GM12878 (cell line): ENCODE data around the gene SYNGR3.

Experiments used
- BACH1 ChIP-seq: fragments of 450-650 bp; IDR thresholded peaks from 2 replicates; pipeline ENCODE4 v1.6.1; 2017; ENCODE audit warnings: mild to moderate bottlenecking, borderline replicate concordance
- CBX5 ChIP-seq: sonication (generic); IDR thresholded peaks from 2 replicates; pipeline ENCODE4 v1.6.1; 2016; ENCODE audit warnings: low read depth, moderate library complexity, mild to moderate bottlenecking, inconsistent platforms
- CTCF ChIP-seq, 3 experiments: IDR thresholded peaks in 2 of 3; conservative IDR thresholded peaks in 1 of 3; 2 replicates each; pipeline ENCODE4 v1.5.1; 2011; ENCODE audit warnings: low read depth in 3 of 3, low read length in 3 of 3, mild to moderate bottlenecking in 3 of 3, control low read depth in 2 of 3, moderate library complexity in 2 of 3, inconsistent platforms in 1 of 3, mixed read lengths in 1 of 3; ENCODE audit not compliant: control insufficient read depth in 2 of 3, insufficient read depth in 1 of 3; ENCODE audit errors: extremely low read depth in 1 of 3
- GATAD2B ChIP-seq: fragments of 450-650 bp; conservative IDR thresholded peaks from 2 replicates; pipeline ENCODE4 v1.6.1; 2017; ENCODE audit warnings: low read depth, mild to moderate bottlenecking, moderate library complexity
- HCFC1 ChIP-seq: fragments of 150-350 bp; IDR thresholded peaks from 2 replicates; pipeline ENCODE4 v1.6.1; 2014; ENCODE audit warnings: low read length
- KDM1A ChIP-seq: fragments of 200-600 bp; sonication (generic); IDR thresholded peaks from 2 replicates; pipeline ENCODE4 v1.6.1; 2016; ENCODE audit warnings: borderline replicate concordance
- MYC ChIP-seq: IDR thresholded peaks from 2 replicates; pipeline ENCODE4 v1.6.1; 2011; ENCODE audit warnings: mild to moderate bottlenecking, low read length, moderate library complexity, inconsistent platforms; ENCODE audit not compliant: insufficient read depth, insufficient replicate concordance, insufficient read length, severe bottlenecking
- POLR2A ChIP-seq: IDR thresholded peaks from 2 replicates; pipeline ENCODE4 v1.6.1; 2011; ENCODE audit warnings: low read depth, mild to moderate bottlenecking, low read length
- RCOR1 ChIP-seq: conservative IDR thresholded peaks from 2 replicates; pipeline ENCODE4 v1.6.1; 2012; ENCODE audit warnings: low read depth, low read length, improper control_type of control experiment
- SIN3A ChIP-seq: IDR thresholded peaks from 2 replicates; pipeline ENCODE4 v1.6.1; 2012; ENCODE audit warnings: low read depth, low read length, improper control_type of control experiment
- ZNF274 ChIP-seq: IDR thresholded peaks from one replicate; pipeline ENCODE4 v1.8.0; 2011; ENCODE audit not compliant: insufficient read length, insufficient read depth
- TF ChIP-seq, protein P1 (sequence below): fragments of 450-650 bp; IDR thresholded peaks from 2 replicates; pipeline ENCODE4 v1.6.1; 2018; ENCODE audit warnings: mild to moderate bottlenecking, low read depth, moderate library complexity; ENCODE audit not compliant: partially characterized antibody
- TF ChIP-seq, protein P2 (sequence below): IDR thresholded peaks from 2 replicates; pipeline ENCODE4 v1.6.1; 2012; ENCODE audit warnings: low read length, inconsistent platforms

GRCh38 chr16:2016407-2016922 lies 26.7 kb downstream of the SYNGR3 start:
- no peak for TF ChIP-seq SIN3A
- TF ChIP-seq, protein P1, sequence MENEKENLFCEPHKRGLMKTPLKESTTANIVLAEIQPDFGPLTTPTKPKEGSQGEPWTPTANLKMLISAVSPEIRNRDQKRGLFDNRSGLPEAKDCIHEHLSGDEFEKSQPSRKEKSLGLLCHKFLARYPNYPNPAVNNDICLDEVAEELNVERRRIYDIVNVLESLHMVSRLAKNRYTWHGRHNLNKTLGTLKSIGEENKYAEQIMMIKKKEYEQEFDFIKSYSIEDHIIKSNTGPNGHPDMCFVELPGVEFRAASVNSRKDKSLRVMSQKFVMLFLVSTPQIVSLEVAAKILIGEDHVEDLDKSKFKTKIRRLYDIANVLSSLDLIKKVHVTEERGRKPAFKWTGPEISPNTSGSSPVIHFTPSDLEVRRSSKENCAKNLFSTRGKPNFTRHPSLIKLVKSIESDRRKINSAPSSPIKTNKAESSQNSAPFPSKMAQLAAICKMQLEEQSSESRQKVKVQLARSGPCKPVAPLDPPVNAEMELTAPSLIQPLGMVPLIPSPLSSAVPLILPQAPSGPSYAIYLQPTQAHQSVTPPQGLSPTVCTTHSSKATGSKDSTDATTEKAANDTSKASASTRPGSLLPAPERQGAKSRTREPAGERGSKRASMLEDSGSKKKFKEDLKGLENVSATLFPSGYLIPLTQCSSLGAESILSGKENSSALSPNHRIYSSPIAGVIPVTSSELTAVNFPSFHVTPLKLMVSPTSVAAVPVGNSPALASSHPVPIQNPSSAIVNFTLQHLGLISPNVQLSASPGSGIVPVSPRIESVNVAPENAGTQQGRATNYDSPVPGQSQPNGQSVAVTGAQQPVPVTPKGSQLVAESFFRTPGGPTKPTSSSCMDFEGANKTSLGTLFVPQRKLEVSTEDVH, result no peak
- TF ChIP-seq POLR2A, result no peak
- no peak for TF ChIP-seq ZNF274
- TF ChIP-seq CTCF (IDR thresholded peaks at IDR 0.05 in 2 of 3, conservative IDR thresholded peaks at IDR 0.05 in 1 of 3; ENCODE audit: control insufficient read depth in 2 of 3, extremely low read depth in 1 of 3, insufficient read depth in 1 of 3, low read depth in 3 of 3, low read length in 3 of 3), result peak; percentile 17 to 54 (median 52)
- TF ChIP-seq, protein P2, sequence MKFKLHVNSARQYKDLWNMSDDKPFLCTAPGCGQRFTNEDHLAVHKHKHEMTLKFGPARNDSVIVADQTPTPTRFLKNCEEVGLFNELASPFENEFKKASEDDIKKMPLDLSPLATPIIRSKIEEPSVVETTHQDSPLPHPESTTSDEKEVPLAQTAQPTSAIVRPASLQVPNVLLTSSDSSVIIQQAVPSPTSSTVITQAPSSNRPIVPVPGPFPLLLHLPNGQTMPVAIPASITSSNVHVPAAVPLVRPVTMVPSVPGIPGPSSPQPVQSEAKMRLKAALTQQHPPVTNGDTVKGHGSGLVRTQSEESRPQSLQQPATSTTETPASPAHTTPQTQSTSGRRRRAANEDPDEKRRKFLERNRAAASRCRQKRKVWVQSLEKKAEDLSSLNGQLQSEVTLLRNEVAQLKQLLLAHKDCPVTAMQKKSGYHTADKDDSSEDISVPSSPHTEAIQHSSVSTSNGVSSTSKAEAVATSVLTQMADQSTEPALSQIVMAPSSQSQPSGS, result no peak
- no peak for TF ChIP-seq BACH1
- TF ChIP-seq HCFC1, result no peak
- TF ChIP-seq RCOR1, result no peak
- no peak for TF ChIP-seq KDM1A
- no peak for TF ChIP-seq MYC
- TF ChIP-seq CBX5, result no peak
- TF ChIP-seq GATAD2B, result no peak
